ENCODE results near the gene DNAJC13. TPM values are rescaled to one million over a fixed set of nuclear protein-coding genes. Genes with fewer than 3 reads are reported as not detected.

DNAJC13 gene
- total and polyA plus RNA-seq, 4 donors = 6.3 to 22.8 (median 15.4) TPM

DNA sequence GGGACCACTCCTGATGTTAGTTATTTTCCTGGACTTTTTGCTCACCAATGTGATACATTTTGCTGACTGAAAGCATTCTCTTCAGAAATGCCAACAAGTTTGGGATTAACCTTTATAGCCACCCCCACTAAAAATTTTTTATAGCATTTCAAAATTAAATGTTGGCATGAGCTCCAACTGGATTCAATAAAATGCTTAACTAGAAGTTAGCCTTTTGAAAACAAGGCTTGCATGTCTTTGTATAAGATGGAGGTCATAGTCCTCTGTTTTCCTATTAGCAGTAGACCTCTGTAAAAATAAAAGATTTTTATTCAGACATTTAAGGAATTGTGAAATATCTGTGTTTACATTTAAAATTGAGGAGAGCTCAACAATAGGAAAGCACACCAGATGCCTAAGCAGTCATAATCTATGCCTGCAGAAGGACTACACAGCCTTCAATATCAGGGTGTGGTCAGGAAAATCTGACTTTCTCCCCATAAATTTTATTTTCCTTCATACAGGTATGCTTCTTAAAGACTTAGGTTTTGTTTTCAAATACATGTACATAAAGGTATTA is 87.2 kb downstream of the DNAJC13 start:
- Histone ChIP-seq H3K27me3 (ENCODE audit: control insufficient read depth in 4 of 4, insufficient read depth in 4 of 4, low read length in 3 of 4) (no peaks in the 10 kb centered on the region), H3K4me1 (ENCODE audit: control insufficient read depth in 4 of 4, insufficient read depth in 4 of 4, low read length in 3 of 4) (no peaks in the 10 kb centered on the region), H3K36me3 (ENCODE audit: control insufficient read depth in 4 of 4, insufficient read depth in 3 of 4, low read depth in 1 of 4, low read length in 3 of 4) (peaks cover 9 to 66% (median 43%) of the 10 kb centered on the region in 4 donors), H3K9ac (ENCODE audit: low read depth in 1 of 2, low read length in 2 of 2) (no peak overlapping the region), H3K4me3 (ENCODE audit: low read depth in 1 of 3, low read length in 3 of 3) (no peak overlapping the region), H3K27ac (ENCODE audit: low read depth in 1 of 2, low read length in 2 of 2) (no peak overlapping the region), H3K9me3 (ENCODE audit: control insufficient read depth in 4 of 4, low read length in 3 of 4) (no peaks in the 10 kb centered on the region)
- TF ChIP-seq, protein P1, sequence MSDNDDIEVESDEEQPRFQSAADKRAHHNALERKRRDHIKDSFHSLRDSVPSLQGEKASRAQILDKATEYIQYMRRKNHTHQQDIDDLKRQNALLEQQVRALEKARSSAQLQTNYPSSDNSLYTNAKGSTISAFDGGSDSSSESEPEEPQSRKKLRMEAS (IDR thresholded peaks at IDR 0.05) = no peak
- TF ChIP-seq CTCF (IDR thresholded peaks at IDR 0.05; ENCODE audit: low read depth, low read length, missing input control) (no peak), FOXA1 (IDR thresholded peaks at IDR 0.05) (no peak), NR2F2 (IDR thresholded peaks at IDR 0.05) (no peak), TAF1 (conservative IDR thresholded peaks at IDR 0.05) (no peak), FOXA2 (IDR thresholded peaks at IDR 0.05) (no peak), HNF4G (IDR thresholded peaks at IDR 0.05) (no peak), RAD21 (IDR thresholded peaks at IDR 0.05) (no peak), REST (IDR thresholded peaks at IDR 0.05) (no peak), SP1 (IDR thresholded peaks at IDR 0.05) (no peak)
- TF ChIP-seq, protein P2, sequence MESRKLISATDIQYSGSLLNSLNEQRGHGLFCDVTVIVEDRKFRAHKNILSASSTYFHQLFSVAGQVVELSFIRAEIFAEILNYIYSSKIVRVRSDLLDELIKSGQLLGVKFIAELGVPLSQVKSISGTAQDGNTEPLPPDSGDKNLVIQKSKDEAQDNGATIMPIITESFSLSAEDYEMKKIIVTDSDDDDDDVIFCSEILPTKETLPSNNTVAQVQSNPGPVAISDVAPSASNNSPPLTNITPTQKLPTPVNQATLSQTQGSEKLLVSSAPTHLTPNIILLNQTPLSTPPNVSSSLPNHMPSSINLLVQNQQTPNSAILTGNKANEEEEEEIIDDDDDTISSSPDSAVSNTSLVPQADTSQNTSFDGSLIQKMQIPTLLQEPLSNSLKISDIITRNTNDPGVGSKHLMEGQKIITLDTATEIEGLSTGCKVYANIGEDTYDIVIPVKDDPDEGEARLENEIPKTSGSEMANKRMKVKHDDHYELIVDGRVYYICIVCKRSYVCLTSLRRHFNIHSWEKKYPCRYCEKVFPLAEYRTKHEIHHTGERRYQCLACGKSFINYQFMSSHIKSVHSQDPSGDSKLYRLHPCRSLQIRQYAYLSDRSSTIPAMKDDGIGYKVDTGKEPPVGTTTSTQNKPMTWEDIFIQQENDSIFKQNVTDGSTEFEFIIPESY (IDR thresholded peaks at IDR 0.05) = no peak
- TF ChIP-seq, protein P3, sequence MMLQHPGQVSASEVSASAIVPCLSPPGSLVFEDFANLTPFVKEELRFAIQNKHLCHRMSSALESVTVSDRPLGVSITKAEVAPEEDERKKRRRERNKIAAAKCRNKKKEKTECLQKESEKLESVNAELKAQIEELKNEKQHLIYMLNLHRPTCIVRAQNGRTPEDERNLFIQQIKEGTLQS (IDR thresholded peaks at IDR 0.05) = no peak
- DNase-seq (ENCODE audit: low spot score) = no peak

DNA sequence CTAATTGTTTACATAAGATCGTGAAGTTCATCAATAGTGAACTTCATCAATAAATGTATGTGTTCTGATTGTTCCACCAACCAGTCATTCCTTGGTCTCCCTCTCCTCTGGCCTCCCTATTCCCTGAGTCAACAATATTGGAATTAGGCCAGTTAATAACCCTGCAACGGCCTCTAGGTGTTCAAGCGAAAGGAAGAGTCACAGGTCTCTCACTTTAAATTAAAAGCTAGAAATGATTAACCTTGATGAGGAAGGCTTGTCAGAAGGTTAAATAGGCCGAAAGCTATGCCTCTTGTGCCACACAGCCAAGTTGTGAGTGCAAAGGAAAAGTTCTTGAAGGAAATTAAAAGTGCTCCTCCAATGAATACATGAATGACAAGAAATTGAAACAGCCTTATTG is 90.4 kb downstream of the DNAJC13 start:
- Histone ChIP-seq H3K4me1 (ENCODE audit: control insufficient read depth in 4 of 4, insufficient read depth in 4 of 4, low read length in 3 of 4) (no peaks in the 10 kb centered on the region), H3K27ac (ENCODE audit: low read depth in 1 of 2, low read length in 2 of 2) (no peak overlapping the region), H3K4me3 (ENCODE audit: low read depth in 1 of 3, low read length in 3 of 3) (no peak overlapping the region), H3K9me3 (ENCODE audit: control insufficient read depth in 4 of 4, low read length in 3 of 4) (no peaks in the 10 kb centered on the region), H3K36me3 (ENCODE audit: control insufficient read depth in 4 of 4, insufficient read depth in 3 of 4, low read depth in 1 of 4, low read length in 3 of 4) (peaks cover 4 to 52% (median 24%) of the 10 kb centered on the region in 4 donors), H3K9ac (ENCODE audit: low read depth in 1 of 2, low read length in 2 of 2) (no peak overlapping the region), H3K27me3 (ENCODE audit: control insufficient read depth in 4 of 4, insufficient read depth in 4 of 4, low read length in 3 of 4) (no peaks in the 10 kb centered on the region)
- WGBS = 88% methylated on average over 4 of the region's 4 CpGs
- no peak for DNase-seq (ENCODE audit: low spot score)
- TF ChIP-seq, protein P2 (IDR thresholded peaks at IDR 0.05) = no peak
- TF ChIP-seq HNF4A (conservative IDR thresholded peaks at IDR 0.05) (no peak), RAD21 (IDR thresholded peaks at IDR 0.05) (no peak), NR2F2 (IDR thresholded peaks at IDR 0.05) (no peak), FOXA2 (IDR thresholded peaks at IDR 0.05) (no peak), GABPA (IDR thresholded peaks at IDR 0.05 in 1 of 2, conservative IDR thresholded peaks at IDR 0.05 in 1 of 2) (no peak)
- TF ChIP-seq, protein P1 (IDR thresholded peaks at IDR 0.05) = no peak

Measured in liver (tissue), 9 donors.